SK-N-SH (cell line): Measurements from ENCODE around the gene STK32C. TPM values are rescaled to one million over a fixed set of nuclear protein-coding genes. Genes with fewer than 3 reads are reported as not detected.

Experiments
- CTCF ChIA-PET: fragments of 300-600, 350-600 bp; formaldehyde crosslinking; extraction: SDS; loops from one replicate; lab custom pipeline; 2021; lab: Yijun Ruan, JAX
- POLR2A ChIA-PET: fragments of 350-600 bp; sonication (Branson Sonifier 250); formaldehyde crosslinking; extraction: SDS; loops from one replicate; lab custom pipeline; 2020; ENCODE audit warnings: antibody characterized with exemption, inconsistent platforms; lab: Yijun Ruan, JAX
- DNase-seq: peaks from one replicate; pipeline ENCODE4 v3.0.0; 2012
- H2AFZ ChIP-seq: fragments of 200-600 bp; sonication (generic); 2 replicates; pipeline ENCODE4 v1.8.1; 2016; ENCODE audit warnings: antibody characterized with exemption, mild to moderate bottlenecking, low read depth
- H3F3A ChIP-seq: fragments of 200-600 bp; sonication (generic); replicated peaks from 2 replicates; pipeline ENCODE3; 2016; ENCODE audit warnings: antibody characterized with exemption, mild to moderate bottlenecking; ENCODE audit not compliant: insufficient read depth
- H3K27ac ChIP-seq, 2 experiments: fragments of 200-500 bp in 1 of 2; fragments of 200-600 bp in 1 of 2; sonication (Bioruptor generic) in 1 of 2; sonication (generic), shearing (Covaris generic) in 1 of 2; 2 replicates each; pipeline versions ENCODE4 v1.5.1 to v1.6.1; 2014 to 2016; ENCODE audit warnings: low read depth in 2 of 2, inconsistent platforms in 1 of 2, low read length in 1 of 2, mild to moderate bottlenecking in 1 of 2, mixed read lengths in 1 of 2
- H3K27me3 ChIP-seq: fragments of 200-600 bp; sonication (generic), shearing (Covaris generic); 2 replicates; pipeline ENCODE4 v1.6.1; 2016; ENCODE audit warnings: mixed run types; ENCODE audit not compliant: insufficient read depth
- H3K36me3 ChIP-seq, 2 experiments: fragments of 200-500 bp in 1 of 2; fragments of 200-600 bp in 1 of 2; sonication (Bioruptor generic) in 1 of 2; sonication (generic) in 1 of 2; replicated peaks in 1 of 2; 2 replicates each; pipeline versions ENCODE3 to v1.5.1; 2014 to 2016; ENCODE audit warnings: low read length in 1 of 2, mild to moderate bottlenecking in 1 of 2; ENCODE audit not compliant: insufficient read depth in 2 of 2, control insufficient read depth in 1 of 2
- H3K4me1 ChIP-seq, 2 experiments: fragments of 200-500 bp in 1 of 2; fragments of 200-600 bp in 1 of 2; sonication (Bioruptor generic) in 1 of 2; sonication (generic), shearing (Covaris generic) in 1 of 2; 2 replicates each; pipeline versions ENCODE4 v1.5.1 to v1.6.1; 2014 to 2016; ENCODE audit warnings: low read depth in 1 of 2, low read length in 1 of 2, mixed run types in 1 of 2; ENCODE audit not compliant: insufficient read depth in 2 of 2, control insufficient read depth in 1 of 2
- H3K4me2 ChIP-seq: fragments of 200-600 bp; sonication (generic), shearing (Covaris generic); 2 replicates; pipeline ENCODE4 v1.6.1; 2017; ENCODE audit warnings: mixed run types
- H3K4me3 ChIP-seq, 2 experiments: fragments of 200-500 bp in 1 of 2; fragments of 200-600 bp in 1 of 2; sonication (Bioruptor generic) in 1 of 2; sonication (generic), shearing (Covaris generic) in 1 of 2; 2 replicates each; pipeline versions ENCODE4 v1.5.1 to v1.8.1; 2014 to 2016; ENCODE audit warnings: low read depth in 2 of 2, inconsistent platforms in 1 of 2, low read length in 1 of 2, mild to moderate bottlenecking in 1 of 2, mixed read lengths in 1 of 2, moderate library complexity in 1 of 2
- H3K79me2 ChIP-seq: fragments of 200-600 bp; sonication (generic); 2 replicates; pipeline ENCODE4 v1.8.1; 2017; ENCODE audit warnings: mild to moderate bottlenecking; ENCODE audit not compliant: insufficient read depth
- H3K9ac ChIP-seq: fragments of 200-600 bp; sonication (generic); 2 replicates; pipeline ENCODE4 v1.6.1; 2017; ENCODE audit warnings: mixed run types
- H3K9me2 ChIP-seq: fragments of 200-600 bp; sonication (generic); 2 replicates; pipeline ENCODE4 v1.6.1; 2017; ENCODE audit warnings: mixed run types
- H3K9me3 ChIP-seq: fragments of 200-600 bp; sonication (generic); 2 replicates; pipeline ENCODE4 v1.6.1; 2017; ENCODE audit warnings: mixed run types, mild to moderate bottlenecking, moderate library complexity
- H4K20me1 ChIP-seq: fragments of 200-600 bp; sonication (generic); 2 replicates; pipeline ENCODE4 v1.6.1; 2017; ENCODE audit warnings: mild to moderate bottlenecking, mixed run types; ENCODE audit not compliant: insufficient read depth
- ELF1 ChIP-seq: IDR thresholded peaks from 2 replicates; pipeline ENCODE4 v1.4.0; 2012
- FOSL2 ChIP-seq: IDR thresholded peaks from 2 replicates; pipeline ENCODE4 v1.4.0; 2012; ENCODE audit warnings: low read depth, mild to moderate bottlenecking, moderate library complexity, borderline replicate concordance
- FOXJ3 ChIP-seq: sonication (generic); formaldehyde crosslinking; IDR thresholded peaks from 2 replicates; pipeline ENCODE4 v1.5.1; 2020; ENCODE audit warnings: mild to moderate bottlenecking, missing genetic modification reagents
- GATA2 ChIP-seq: sonication (generic); formaldehyde crosslinking; IDR thresholded peaks from 2 replicates; pipeline ENCODE4 v1.5.0; 2020; ENCODE audit warnings: mild to moderate bottlenecking, missing genetic modification reagents
- JUND ChIP-seq: IDR thresholded peaks from 2 replicates; pipeline ENCODE4 v1.4.0; 2012
- MXI1 ChIP-seq: IDR thresholded peaks from 2 replicates; pipeline ENCODE4 v1.6.1; 2012; ENCODE audit warnings: mild to moderate bottlenecking, low read depth, low read length, improper control_type of control experiment
- PBX3 ChIP-seq: IDR thresholded peaks from 2 replicates; pipeline ENCODE4; 2012
- RCOR1 ChIP-seq: fragments of 150-350 bp; IDR thresholded peaks from 2 replicates; pipeline ENCODE4 v1.6.1; 2017; ENCODE audit warnings: antibody characterized with exemption, low read length
- REST ChIP-seq: IDR thresholded peaks from 2 replicates; pipeline ENCODE4 v1.6.1; 2012; ENCODE audit warnings: mild to moderate bottlenecking, low read depth, low read length, moderate library complexity
- RFX5 ChIP-seq: IDR thresholded peaks from 2 replicates; pipeline ENCODE4 v1.6.1; 2012; ENCODE audit warnings: mild to moderate bottlenecking, improper control_type of control experiment, low read length
- RXRA ChIP-seq: IDR thresholded peaks from 2 replicates; pipeline ENCODE4 v1.4.0; 2012; ENCODE audit warnings: low read depth, mild to moderate bottlenecking, borderline replicate concordance
- TAF1 ChIP-seq: IDR thresholded peaks from 2 replicates; pipeline ENCODE4 v1.6.1; 2012; ENCODE audit warnings: low read depth, mild to moderate bottlenecking, low read length, moderate library complexity, borderline replicate concordance
- ZBTB33 ChIP-seq: IDR thresholded peaks from 2 replicates; pipeline ENCODE4 v1.4.0; 2012; ENCODE audit warnings: low read depth, borderline replicate concordance
- WGBS: methylation state at CpG from one replicate; pipeline ENCODE4 v1.1.6; 2017; ENCODE audit warnings: low lambda C conversion rate; 5-methylcytosine and 5-hydroxymethylcytosine counted together
- polyA plus RNA-seq, 3 experiments: library from polyadenylated mRNA; depleted of rRNA; stranded (reverse); fragments of >200 nt; gene quantifications; 2 replicates each; pipeline ENCODE4 v1.2.3, GENCODE V29; 2012

STK32C gene
- polyA plus RNA-seq, 1 of the 3 experiments (the other 2 are of a cell fraction), result 27.8 TPM

GRCh38 chr10:132328738-132329137 is 21.0 kb upstream of the STK32C start:
- Histone ChIP-seq H3K79me2 (peaks cover 81% of the 10 kb centered on the region), H3K27ac (peak overlapping the region in 1 of 2 experiments; percentile 62; a peak in 1 of 4 replicates), H3K36me3 (peaks cover 0 to 12% of the 10 kb centered on the region in 2 experiments), H3K9me2 (no peaks in the 10 kb centered on the region), H2AFZ (no peak overlapping the region), H3K4me1 (peaks cover 0 to 30% of the 10 kb centered on the region in 2 experiments; a peak in 3 of 4 replicates), H3K4me3 (peak overlapping the region in 1 of 2 experiments; percentile 81; a peak in 2 of 4 replicates), H3K27me3 (no peaks in the 10 kb centered on the region), H3K4me2 (peak overlapping the region; percentile 91), H4K20me1 (no peaks in the 10 kb centered on the region), H3K9ac (no peak overlapping the region), H3K9me3 (no peaks in the 10 kb centered on the region), H3F3A (peaks cover 7% of the 10 kb centered on the region)
- WGBS, result 75% methylated on average over 6 of the region's 8 CpGs
- POLR2A ChIA-PET, result no interaction called here
- CTCF ChIA-PET, result no interaction called here
- TF ChIP-seq GATA2 (CRISPR knock-in tag), result peak; percentile 62
- TF ChIP-seq REST, result no peak
- DNase-seq, result peak; percentile 55

GRCh38 chr10:132328106-132328505 is 20.4 kb upstream of the STK32C start:
- Histone ChIP-seq H3K4me3 (no peak overlapping the region), H3K27ac (no peak overlapping the region), H3K4me1 (peaks cover 0 to 30% of the 10 kb centered on the region in 2 experiments; a peak in 3 of 4 replicates), H3K79me2 (peaks cover 81% of the 10 kb centered on the region), H4K20me1 (no peaks in the 10 kb centered on the region), H3K36me3 (peaks cover 0 to 9% of the 10 kb centered on the region in 2 experiments), H3K9me2 (no peaks in the 10 kb centered on the region), H2AFZ (no peak overlapping the region), H3K4me2 (no peak overlapping the region), H3K9ac (no peak overlapping the region), H3F3A (peaks cover 12% of the 10 kb centered on the region), H3K27me3 (no peaks in the 10 kb centered on the region), H3K9me3 (no peaks in the 10 kb centered on the region)
- TF ChIP-seq RFX5, result no peak
- TF ChIP-seq ELF1, result no peak
- no peak for TF ChIP-seq MXI1
- TF ChIP-seq PBX3, result no peak
- TF ChIP-seq RXRA, result no peak
- no peak for TF ChIP-seq JUND
- TF ChIP-seq FOXJ3, result no peak
- TF ChIP-seq ZBTB33, result no peak
- no peak for TF ChIP-seq TAF1
- no peak for TF ChIP-seq FOSL2
- no peak for TF ChIP-seq RCOR1
- CTCF ChIA-PET, result no interaction called here
- WGBS, result 96% methylated on average over 9 of the region's 9 CpGs
- no peak for DNase-seq
- POLR2A ChIA-PET, result no interaction called here
